Measurements from ENCODE around the gene MBOAT1. TPM values are rescaled to one million over a fixed set of nuclear protein-coding genes. Genes with fewer than 3 reads are reported as not detected.

MBOAT1 gene
- total and polyA plus RNA-seq, 11 donors, result 2.1 to 14.4 (median 3.3) TPM

DNA sequence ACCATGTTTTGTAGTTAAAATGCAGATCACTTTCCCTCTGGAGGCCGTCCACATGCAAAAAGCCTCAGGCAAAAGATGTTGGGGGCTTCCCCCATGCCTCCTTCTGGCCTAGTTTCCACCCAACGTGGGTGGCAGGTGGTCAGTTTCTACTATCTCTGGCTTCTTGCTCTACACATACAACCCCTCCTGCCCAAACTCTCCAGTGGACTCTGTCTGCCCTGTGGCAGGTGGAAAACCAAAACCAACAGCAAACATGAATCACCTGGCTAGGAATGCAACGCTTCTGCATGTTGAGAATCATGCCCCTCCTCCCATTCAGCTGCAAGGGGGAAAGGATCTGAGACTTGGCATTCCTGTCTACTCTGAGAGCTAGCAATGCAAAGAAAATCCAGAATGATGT lies 94.8 kb downstream of the MBOAT1 start:
- no peak overlapping the region for H3K27ac ChIP-seq
- H3K27me3 ChIP-seq, result no peaks in the 10 kb centered on the region
- no peaks in the 10 kb centered on the region for H3K9me3 ChIP-seq
- intact Hi-C loops (cut with DNase I), result no loop called here
- no peak overlapping the region for H3K4me3 ChIP-seq
- DNase-seq, result no peak
- WGBS, 4 donors, result 79 to 93% (median 89%) methylated on average over 3 of the region's 3 CpGs
- ATAC-seq, result no peak
- peaks cover 0 to 76% (median 34%) of the 10 kb centered on the region in 9 donors for H3K36me3 ChIP-seq
- TF ChIP-seq POLR2A (IDR thresholded peaks at IDR 0.05) (no peak), CTCF (IDR thresholded peaks at IDR 0.05) (no peak)
- H3K4me1 ChIP-seq, result peaks cover 0 to 21% (median 0%) of the 10 kb centered on the region in 12 donors

DNA sequence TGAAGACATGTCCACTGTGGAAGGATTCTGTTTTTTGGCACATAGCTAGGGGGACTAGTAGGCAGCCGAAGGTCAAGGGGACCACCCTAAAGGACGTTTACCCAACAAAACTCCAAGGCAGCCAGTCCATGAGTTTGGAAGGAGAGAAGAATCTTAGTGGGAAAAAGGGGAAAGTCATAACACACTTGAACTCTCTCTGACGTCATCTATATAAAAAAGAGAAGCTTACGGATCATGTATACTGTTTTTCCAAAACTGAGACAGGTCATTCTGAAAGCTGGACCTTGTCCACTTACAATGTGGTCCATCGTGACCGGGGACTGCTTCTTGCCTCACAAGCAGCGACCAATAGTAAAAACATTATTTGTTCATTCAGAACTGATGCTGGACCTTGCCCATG lies 95.5 kb downstream of the MBOAT1 start:
- peak overlapping the region in 1 of 12 donors; percentile 66 for H3K27ac ChIP-seq
- peaks cover 0 to 21% (median 0%) of the 10 kb centered on the region in 12 donors for H3K4me1 ChIP-seq
- intact Hi-C loops (cut with DNase I), result no loop called here
- no peaks in the 10 kb centered on the region for H3K9me3 ChIP-seq
- peaks cover 0 to 78% (median 41%) of the 10 kb centered on the region in 9 donors for H3K36me3 ChIP-seq
- DNase-seq (no peak), ATAC-seq (no peak)
- no peak for TF ChIP-seq POLR2A (IDR thresholded peaks at IDR 0.05)
- no peak for TF ChIP-seq CTCF (IDR thresholded peaks at IDR 0.05)
- no peak overlapping the region for H3K4me3 ChIP-seq
- 90 to 94% (median 92%) methylated on average over 7 of the region's 7 CpGs for WGBS, 4 donors
- H3K27me3 ChIP-seq, result no peaks in the 10 kb centered on the region

DNA sequence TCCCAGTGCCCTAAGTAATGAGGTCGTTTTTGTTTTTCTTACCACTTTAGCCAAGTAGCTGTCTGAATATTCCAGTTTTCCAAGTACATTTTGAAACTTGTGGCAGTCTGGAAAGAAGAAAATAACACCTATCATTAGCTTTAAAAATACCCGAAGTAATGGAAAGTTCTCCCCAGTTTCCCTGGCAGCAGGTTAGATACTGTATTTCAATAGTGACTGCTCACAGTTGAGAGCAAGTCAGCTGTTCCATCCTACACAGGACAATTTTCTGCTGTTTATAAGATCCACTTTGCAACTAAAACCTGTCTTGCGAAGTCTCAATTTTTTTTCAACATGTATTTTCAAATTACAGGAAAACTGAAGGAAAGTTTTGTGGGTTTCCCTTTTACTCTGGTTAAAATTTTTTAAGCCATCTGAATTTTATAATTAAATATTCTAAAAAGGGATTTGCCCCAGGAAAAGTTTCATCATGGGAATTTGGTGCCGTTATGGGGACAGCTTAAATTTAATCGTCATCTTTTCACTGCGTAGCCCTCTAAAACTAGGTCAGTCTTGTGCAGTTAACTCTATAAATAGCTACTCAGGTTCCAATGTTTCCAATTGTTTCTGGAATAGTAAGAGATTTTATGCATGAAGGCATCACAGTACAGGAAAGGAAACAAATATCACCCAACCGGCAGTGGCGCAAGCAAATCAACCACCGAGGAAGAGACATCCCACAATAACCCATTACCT lies 96.9 kb downstream of the MBOAT1 start:
- peak in 3 of 4 donors; percentile 37 to 42 (median 40) for ATAC-seq
- TF ChIP-seq POLR2A (IDR thresholded peaks at IDR 0.05), result no peak
- TF ChIP-seq CTCF (IDR thresholded peaks at IDR 0.05), result no peak

GRCh38 chr6:20113649-20114224 lies 98.5 kb downstream of the MBOAT1 start:
- intact Hi-C loops (cut with DNase I), result no loop called here
- no peak for DNase-seq
- TF ChIP-seq CTCF (IDR thresholded peaks at IDR 0.05), result no peak
- no peak for TF ChIP-seq POLR2A (IDR thresholded peaks at IDR 0.05)
- H3K4me1 ChIP-seq, result peaks cover 0 to 13% (median 0%) of the 10 kb centered on the region in 12 donors
- H3K27me3 ChIP-seq, result no peaks in the 10 kb centered on the region
- H3K4me3 ChIP-seq, result no peak overlapping the region
- no peak overlapping the region for H3K27ac ChIP-seq
- peaks cover 0 to 78% (median 41%) of the 10 kb centered on the region in 9 donors for H3K36me3 ChIP-seq
- H3K9me3 ChIP-seq, result no peaks in the 10 kb centered on the region
- ATAC-seq, result no peak
- WGBS, 4 donors, result 92 to 99% (median 95%) methylated on average over 2 of the region's 2 CpGs

More for the DNA sequence above, 96.9 kb downstream of the MBOAT1 start:
- peak overlapping the region in 4 of 12 donors; percentile 22 to 66 (median 39) for H3K27ac ChIP-seq
- no peak overlapping the region for H3K4me3 ChIP-seq
- peaks cover 0 to 21% (median 0%) of the 10 kb centered on the region in 12 donors for H3K4me1 ChIP-seq
- DNase-seq, result no peak
- H3K36me3 ChIP-seq, result peaks cover 0 to 80% (median 40%) of the 10 kb centered on the region in 9 donors
- intact Hi-C loops (cut with DNase I), result no loop called here
- H3K9me3 ChIP-seq, result no peaks in the 10 kb centered on the region
- 51 to 52% (median 52%) methylated on average over 9 of the region's 9 CpGs for WGBS, 4 donors
- H3K27me3 ChIP-seq, result no peaks in the 10 kb centered on the region
